ENCODE results near the gene LRRN3.

The LRRN3 gene

DNA sequence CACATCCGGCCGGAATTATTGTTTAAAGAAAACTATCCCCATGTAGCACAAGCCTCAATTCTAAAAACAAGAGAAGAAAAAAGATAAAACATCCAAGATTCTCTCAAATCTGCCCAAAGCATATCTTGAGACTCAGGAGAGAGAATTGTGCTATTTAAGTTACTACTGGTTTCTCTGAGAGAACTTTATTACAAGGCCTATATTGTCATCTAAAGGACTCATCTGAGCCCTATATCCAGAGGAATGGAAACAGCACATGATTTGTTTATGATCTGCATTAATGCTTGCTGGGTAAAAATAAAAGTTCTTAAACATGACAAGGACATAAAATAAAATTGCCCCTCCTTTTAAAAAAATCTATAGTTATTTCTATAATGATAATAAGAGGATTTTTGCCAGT lies 25.0 kb downstream of the LRRN3 start (continued):
- TF ChIP-seq, protein P1, sequence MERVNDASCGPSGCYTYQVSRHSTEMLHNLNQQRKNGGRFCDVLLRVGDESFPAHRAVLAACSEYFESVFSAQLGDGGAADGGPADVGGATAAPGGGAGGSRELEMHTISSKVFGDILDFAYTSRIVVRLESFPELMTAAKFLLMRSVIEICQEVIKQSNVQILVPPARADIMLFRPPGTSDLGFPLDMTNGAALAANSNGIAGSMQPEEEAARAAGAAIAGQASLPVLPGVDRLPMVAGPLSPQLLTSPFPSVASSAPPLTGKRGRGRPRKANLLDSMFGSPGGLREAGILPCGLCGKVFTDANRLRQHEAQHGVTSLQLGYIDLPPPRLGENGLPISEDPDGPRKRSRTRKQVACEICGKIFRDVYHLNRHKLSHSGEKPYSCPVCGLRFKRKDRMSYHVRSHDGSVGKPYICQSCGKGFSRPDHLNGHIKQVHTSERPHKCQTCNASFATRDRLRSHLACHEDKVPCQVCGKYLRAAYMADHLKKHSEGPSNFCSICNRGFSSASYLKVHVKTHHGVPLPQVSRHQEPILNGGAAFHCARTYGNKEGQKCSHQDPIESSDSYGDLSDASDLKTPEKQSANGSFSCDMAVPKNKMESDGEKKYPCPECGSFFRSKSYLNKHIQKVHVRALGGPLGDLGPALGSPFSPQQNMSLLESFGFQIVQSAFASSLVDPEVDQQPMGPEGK (CRISPR knock-in tag; IDR thresholded peaks at IDR 0.05; ENCODE audit: borderline replicate concordance) = no peak
- TF ChIP-seq ZC3H10 (CRISPR knock-in tag; IDR thresholded peaks at IDR 0.05) = no peak
- no peak for TF ChIP-seq PPARA (CRISPR knock-in tag; IDR thresholded peaks at IDR 0.05; ENCODE audit: borderline replicate concordance)

DNA sequence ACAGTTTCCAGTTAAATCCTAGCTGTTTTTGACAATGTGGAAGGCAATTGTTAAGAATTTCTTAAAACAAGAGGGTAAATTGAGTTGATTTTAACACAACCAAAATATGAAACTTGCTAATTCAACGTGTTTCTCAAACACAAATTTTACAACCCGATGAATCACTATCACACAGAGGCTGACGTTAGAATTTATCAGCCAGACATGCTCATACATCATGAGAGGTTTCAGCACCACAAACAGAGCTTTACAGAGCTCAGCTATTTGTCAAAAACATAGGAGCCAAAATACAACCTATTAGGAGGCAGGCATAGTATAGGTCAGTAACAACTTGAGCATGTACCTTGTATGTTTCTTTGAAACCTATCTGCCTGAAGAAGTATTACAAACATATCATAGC lies 36.1 kb downstream of the LRRN3 start:
- ATAC-seq = peak; percentile 77
- TF ChIP-seq ESRRG (CRISPR knock-in tag; IDR thresholded peaks at IDR 0.05) = no peak
- TF ChIP-seq, protein P1 (CRISPR knock-in tag; IDR thresholded peaks at IDR 0.05; ENCODE audit: borderline replicate concordance) = no peak
- no peak for TF ChIP-seq ZFP3 (CRISPR knock-in tag; IDR thresholded peaks at IDR 0.05)
- no peak for TF ChIP-seq ARNTL (CRISPR knock-in tag; IDR thresholded peaks at IDR 0.05; ENCODE audit: borderline replicate concordance, low read depth)
- TF ChIP-seq SNAI2 (CRISPR knock-in tag; IDR thresholded peaks at IDR 0.05) = peak; percentile 15; the same call in 1 of the 2 replicates
- TF ChIP-seq, protein P2, sequence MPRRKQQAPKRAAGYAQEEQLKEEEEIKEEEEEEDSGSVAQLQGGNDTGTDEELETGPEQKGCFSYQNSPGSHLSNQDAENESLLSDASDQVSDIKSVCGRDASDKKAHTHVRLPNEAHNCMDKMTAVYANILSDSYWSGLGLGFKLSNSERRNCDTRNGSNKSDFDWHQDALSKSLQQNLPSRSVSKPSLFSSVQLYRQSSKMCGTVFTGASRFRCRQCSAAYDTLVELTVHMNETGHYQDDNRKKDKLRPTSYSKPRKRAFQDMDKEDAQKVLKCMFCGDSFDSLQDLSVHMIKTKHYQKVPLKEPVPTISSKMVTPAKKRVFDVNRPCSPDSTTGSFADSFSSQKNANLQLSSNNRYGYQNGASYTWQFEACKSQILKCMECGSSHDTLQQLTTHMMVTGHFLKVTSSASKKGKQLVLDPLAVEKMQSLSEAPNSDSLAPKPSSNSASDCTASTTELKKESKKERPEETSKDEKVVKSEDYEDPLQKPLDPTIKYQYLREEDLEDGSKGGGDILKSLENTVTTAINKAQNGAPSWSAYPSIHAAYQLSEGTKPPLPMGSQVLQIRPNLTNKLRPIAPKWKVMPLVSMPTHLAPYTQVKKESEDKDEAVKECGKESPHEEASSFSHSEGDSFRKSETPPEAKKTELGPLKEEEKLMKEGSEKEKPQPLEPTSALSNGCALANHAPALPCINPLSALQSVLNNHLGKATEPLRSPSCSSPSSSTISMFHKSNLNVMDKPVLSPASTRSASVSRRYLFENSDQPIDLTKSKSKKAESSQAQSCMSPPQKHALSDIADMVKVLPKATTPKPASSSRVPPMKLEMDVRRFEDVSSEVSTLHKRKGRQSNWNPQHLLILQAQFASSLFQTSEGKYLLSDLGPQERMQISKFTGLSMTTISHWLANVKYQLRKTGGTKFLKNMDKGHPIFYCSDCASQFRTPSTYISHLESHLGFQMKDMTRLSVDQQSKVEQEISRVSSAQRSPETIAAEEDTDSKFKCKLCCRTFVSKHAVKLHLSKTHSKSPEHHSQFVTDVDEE (CRISPR knock-in tag; IDR thresholded peaks at IDR 0.05) = no peak
- no peak for TF ChIP-seq ZNF565 (CRISPR knock-in tag; conservative IDR thresholded peaks at IDR 0.05; ENCODE audit: low read depth)
- no peak for TF ChIP-seq ZNF70 (CRISPR knock-in tag; IDR thresholded peaks at IDR 0.05)
- no peak for TF ChIP-seq ZFP30 (CRISPR knock-in tag; IDR thresholded peaks at IDR 0.05)
- TF ChIP-seq, protein P3, sequence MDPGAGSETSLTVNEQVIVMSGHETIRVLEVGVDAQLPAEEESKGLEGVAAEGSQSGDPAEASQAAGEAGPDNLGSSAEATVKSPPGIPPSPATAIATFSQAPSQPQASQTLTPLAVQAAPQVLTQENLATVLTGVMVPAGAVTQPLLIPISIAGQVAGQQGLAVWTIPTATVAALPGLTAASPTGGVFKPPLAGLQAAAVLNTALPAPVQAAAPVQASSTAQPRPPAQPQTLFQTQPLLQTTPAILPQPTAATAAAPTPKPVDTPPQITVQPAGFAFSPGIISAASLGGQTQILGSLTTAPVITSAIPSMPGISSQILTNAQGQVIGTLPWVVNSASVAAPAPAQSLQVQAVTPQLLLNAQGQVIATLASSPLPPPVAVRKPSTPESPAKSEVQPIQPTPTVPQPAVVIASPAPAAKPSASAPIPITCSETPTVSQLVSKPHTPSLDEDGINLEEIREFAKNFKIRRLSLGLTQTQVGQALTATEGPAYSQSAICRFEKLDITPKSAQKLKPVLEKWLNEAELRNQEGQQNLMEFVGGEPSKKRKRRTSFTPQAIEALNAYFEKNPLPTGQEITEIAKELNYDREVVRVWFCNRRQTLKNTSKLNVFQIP (CRISPR knock-in tag; IDR thresholded peaks at IDR 0.05; ENCODE audit: borderline replicate concordance, low read depth) = no peak
- TF ChIP-seq, protein P4, sequence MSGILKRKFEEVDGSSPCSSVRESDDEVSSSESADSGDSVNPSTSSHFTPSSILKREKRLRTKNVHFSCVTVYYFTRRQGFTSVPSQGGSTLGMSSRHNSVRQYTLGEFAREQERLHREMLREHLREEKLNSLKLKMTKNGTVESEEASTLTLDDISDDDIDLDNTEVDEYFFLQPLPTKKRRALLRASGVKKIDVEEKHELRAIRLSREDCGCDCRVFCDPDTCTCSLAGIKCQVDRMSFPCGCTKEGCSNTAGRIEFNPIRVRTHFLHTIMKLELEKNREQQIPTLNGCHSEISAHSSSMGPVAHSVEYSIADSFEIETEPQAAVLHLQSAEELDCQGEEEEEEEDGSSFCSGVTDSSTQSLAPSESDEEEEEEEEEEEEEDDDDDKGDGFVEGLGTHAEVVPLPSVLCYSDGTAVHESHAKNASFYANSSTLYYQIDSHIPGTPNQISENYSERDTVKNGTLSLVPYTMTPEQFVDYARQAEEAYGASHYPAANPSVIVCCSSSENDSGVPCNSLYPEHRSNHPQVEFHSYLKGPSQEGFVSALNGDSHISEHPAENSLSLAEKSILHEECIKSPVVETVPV (CRISPR knock-in tag; IDR thresholded peaks at IDR 0.05) = no peak
- TF ChIP-seq ISL1 (CRISPR knock-in tag; IDR thresholded peaks at IDR 0.05) = peak; percentile 62; the same call in 1 of the 2 replicates
- no peak for TF ChIP-seq CSDC2 (CRISPR knock-in tag; IDR thresholded peaks at IDR 0.05)

DNA sequence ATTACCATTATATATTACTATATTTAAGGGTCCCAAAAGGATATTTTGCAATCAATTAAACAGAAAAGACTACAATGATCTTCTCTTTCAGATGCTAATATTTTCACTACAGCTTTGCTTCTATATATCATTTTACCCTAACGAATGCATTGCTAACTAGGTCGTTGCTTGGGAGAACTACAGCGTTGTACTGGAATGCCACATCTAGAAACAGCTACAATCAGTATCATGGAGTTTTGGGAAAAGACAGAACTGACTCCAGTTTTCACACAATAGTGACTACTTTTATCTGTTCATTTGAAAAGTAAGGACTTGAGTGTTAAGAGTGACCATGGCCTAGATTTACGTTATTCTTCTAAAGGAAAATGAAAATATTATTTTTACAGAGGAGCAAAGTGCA lies 38.5 kb downstream of the LRRN3 start:
- no peak for ATAC-seq
- TF ChIP-seq, protein P5, sequence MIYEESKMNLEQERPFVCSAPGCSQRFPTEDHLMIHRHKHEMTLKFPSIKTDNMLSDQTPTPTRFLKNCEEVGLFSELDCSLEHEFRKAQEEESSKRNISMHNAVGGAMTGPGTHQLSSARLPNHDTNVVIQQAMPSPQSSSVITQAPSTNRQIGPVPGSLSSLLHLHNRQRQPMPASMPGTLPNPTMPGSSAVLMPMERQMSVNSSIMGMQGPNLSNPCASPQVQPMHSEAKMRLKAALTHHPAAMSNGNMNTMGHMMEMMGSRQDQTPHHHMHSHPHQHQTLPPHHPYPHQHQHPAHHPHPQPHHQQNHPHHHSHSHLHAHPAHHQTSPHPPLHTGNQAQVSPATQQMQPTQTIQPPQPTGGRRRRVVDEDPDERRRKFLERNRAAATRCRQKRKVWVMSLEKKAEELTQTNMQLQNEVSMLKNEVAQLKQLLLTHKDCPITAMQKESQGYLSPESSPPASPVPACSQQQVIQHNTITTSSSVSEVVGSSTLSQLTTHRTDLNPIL (CRISPR knock-in tag; IDR thresholded peaks at IDR 0.05; ENCODE audit: low read depth) = no peak
- TF ChIP-seq ZNF70 (CRISPR knock-in tag; IDR thresholded peaks at IDR 0.05) (no peak), ZFP3 (CRISPR knock-in tag; IDR thresholded peaks at IDR 0.05) (no peak), ZFP30 (CRISPR knock-in tag; IDR thresholded peaks at IDR 0.05) (no peak)

DNA sequence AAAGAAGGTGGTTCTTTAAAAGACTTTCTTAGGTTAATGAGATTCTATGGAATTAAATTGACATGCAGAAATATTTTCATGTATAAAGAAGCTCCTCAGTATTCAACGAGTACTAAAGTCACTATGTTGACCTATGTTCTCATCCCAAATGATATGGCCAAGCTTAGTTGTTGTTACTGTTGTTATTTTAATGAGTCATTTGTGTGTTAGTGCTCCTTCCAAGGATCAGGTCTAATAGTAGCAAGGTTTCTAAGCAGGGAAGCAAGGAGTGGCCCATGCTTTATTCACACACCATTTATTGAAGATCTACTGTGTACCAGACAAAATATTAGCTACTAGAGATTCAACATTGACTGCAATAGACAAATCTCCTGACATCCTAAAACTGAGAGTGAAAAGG lies 41.9 kb downstream of the LRRN3 start:
- ATAC-seq = no peak

More for the DNA sequence above, 41.9 kb downstream of the LRRN3 start:
- no peak for TF ChIP-seq PPARA (CRISPR knock-in tag; IDR thresholded peaks at IDR 0.05; ENCODE audit: borderline replicate concordance)
- no peak for TF ChIP-seq TCF4 (CRISPR knock-in tag; IDR thresholded peaks at IDR 0.05; ENCODE audit: borderline replicate concordance)
- TF ChIP-seq ZNF565 (CRISPR knock-in tag; conservative IDR thresholded peaks at IDR 0.05; ENCODE audit: low read depth) = no peak
- TF ChIP-seq GLIS3 (CRISPR knock-in tag; IDR thresholded peaks at IDR 0.05) = no peak
- TF ChIP-seq, protein P2 (CRISPR knock-in tag; IDR thresholded peaks at IDR 0.05) = no peak
- no peak for TF ChIP-seq ISL1 (CRISPR knock-in tag; IDR thresholded peaks at IDR 0.05)
- TF ChIP-seq CSDC2 (CRISPR knock-in tag; IDR thresholded peaks at IDR 0.05) = no peak
- TF ChIP-seq ESRRG (CRISPR knock-in tag; IDR thresholded peaks at IDR 0.05) = no peak
- TF ChIP-seq, protein P5 (CRISPR knock-in tag; IDR thresholded peaks at IDR 0.05; ENCODE audit: low read depth) = no peak

Measured in SK-N-SH treated with all-trans-retinoic acid at 6 μM for 48 hours (cell line).